ENCODE data around the gene SHKBP1. TPM values are rescaled to one million over a fixed set of nuclear protein-coding genes. Genes with fewer than 3 reads are reported as not detected.

The SHKBP1 gene
- total and polyA plus RNA-seq, 2 of the 13 experiments (the other 11 are each of a cell fraction or from before 2014, with no cell fraction given) = 16.2 to 17.4 TPM

GRCh38 chr19:40582467-40582866 lies 5.8 kb downstream of the SHKBP1 start:
- ChIA-PET CTCF (ENCODE audit: low intra/inter-chr PET ratio, low total read pairs) (no interaction called here), POLR2A (interaction anchor here (1.9 kb wide), 1 partner anchor 12 kb away, joined by 4 read pairs; no protein-coding TSS in a partner anchor)
- BruUV-seq (replicated peaks) = no TSS peak
- no peaks in the 10 kb centered on the region for H4K20me1 ChIP-seq (ENCODE audit: insufficient read depth, low read length)
- no peak overlapping the region for H3K4me3 ChIP-seq (replicated peaks in 1 of 3; ENCODE audit: insufficient read depth in 1 of 3, low read depth in 2 of 3, low read length in 3 of 3)
- no peak for ATAC-seq
- 0 out of 5 replicates have a peak, but pooled peaks cover 0 to 1% of the 10 kb centered on the region in 2 experiments for H3K36me3 ChIP-seq (replicated peaks in 1 of 2; ENCODE audit: control insufficient read depth in 1 of 2, insufficient read depth in 2 of 2, low read length in 2 of 2)
- no peak overlapping the region for H2AFZ ChIP-seq (ENCODE audit: low read length)
- FAIRE-seq = no peak
- H3K4me1 ChIP-seq (ENCODE audit: insufficient read depth, low read length) = peaks cover 7% of the 10 kb centered on the region
- 98% methylated on average over 2 of the region's 2 CpGs for WGBS (ENCODE audit: low lambda C conversion rate)
- no peak for DNase-seq (ENCODE audit: low spot score)
- no peaks in the 10 kb centered on the region for H3K9me3 ChIP-seq (ENCODE audit: low read length)
- no peak overlapping the region for H3K9ac ChIP-seq (ENCODE audit: insufficient read depth, low read depth, low read length)
- intact Hi-C loops (cut with micrococcal nuclease; ENCODE audit: unreplicated experiment) = no loop called here
- TF ChIP-seq POLR2G (IDR thresholded peaks at IDR 0.05; ENCODE audit: low read depth, low read length) (no peak), ZMYM4 (CRISPR knock-in tag; IDR thresholded peaks at IDR 0.05) (no peak), MAX (IDR thresholded peaks at IDR 0.05) (no peak), BRD4 (CRISPR knock-in tag; IDR thresholded peaks at IDR 0.05) (no peak), ELF3 (CRISPR knock-in tag; IDR thresholded peaks at IDR 0.05) (no peak), NR3C1 (CRISPR knock-in tag; IDR thresholded peaks at IDR 0.05) (no peak), FOSL1 (CRISPR knock-in tag; IDR thresholded peaks at IDR 0.05; ENCODE audit: borderline replicate concordance) (no peak), RXRB (CRISPR knock-in tag; IDR thresholded peaks at IDR 0.05; ENCODE audit: borderline replicate concordance) (no peak), ZNF335 (CRISPR knock-in tag; IDR thresholded peaks at IDR 0.05) (no peak), SAFB2 (CRISPR knock-in tag; IDR thresholded peaks at IDR 0.05; ENCODE audit: borderline replicate concordance, low read depth) (no peak), MTF2 (CRISPR knock-in tag; IDR thresholded peaks at IDR 0.05; ENCODE audit: borderline replicate concordance) (no peak), ARID5B (CRISPR knock-in tag; IDR thresholded peaks at IDR 0.05) (no peak), XBP1 (CRISPR knock-in tag; IDR thresholded peaks at IDR 0.05) (no peak), RXRA (CRISPR knock-in tag; IDR thresholded peaks at IDR 0.05) (no peak)
- H3K27me3 ChIP-seq (ENCODE audit: control insufficient read depth in 1 of 2, insufficient read depth in 2 of 2, low read length in 2 of 2) = no peaks in the 10 kb centered on the region
- no peaks in the 10 kb centered on the region for H3K79me2 ChIP-seq (ENCODE audit: insufficient read depth, low read length)
- in situ Hi-C loops (cut with HindIII; ENCODE audit: extremely low pct_ligation_motif_present, low pct_unique_long_range_greater_than_20kb) = no loop called here
- no peak overlapping the region for H3K4me2 ChIP-seq (ENCODE audit: low read depth, low read length)
- no peak overlapping the region for H3K27ac ChIP-seq (ENCODE audit: extremely low read length, insufficient read depth, low read length)
